K562 treated with DMSO at 1 percent for 12 hours (cell line): ENCODE data around the gene GOLGB1. TPM values are rescaled to one million over a fixed set of nuclear protein-coding genes. Genes with fewer than 3 reads are reported as not detected.

Source experiments
- total RNA-seq: library from RNA; unstranded; fragments of 300-600 nt; gene quantifications from 2 replicates; pipeline ENCODE4 v1.2.3, GENCODE V29; 2022; ENCODE audit not compliant: insufficient read depth

GOLGB1 gene
- 4.5 and 16.9 TPM in 2 replicates for total RNA-seq

GRCh38 chr3:121749276-121750086 lies at the start of gene GOLGB1:
GOLGB1 (minus strand) TSS chr3:121749741; CDS start chr3:121730971, 18,770 bp downstream.

GRCh38 chr3:121660356-121661171 lies 89.0 kb downstream of the GOLGB1 start, which contains the start of gene HCLS1:
HCLS1 (minus strand) TSS chr3:121660903; CDS start chr3:121658347, 2,556 bp downstream.

Other genes with a start within 250 kb of the GOLGB1 start
- 1.3 and 5.7 TPM in 2 replicates for gene POLQ, start 203.8 kb downstream of the GOLGB1 start, total RNA-seq
- not detected in 2 replicates for gene ARGFX, start 181.8 kb downstream of the GOLGB1 start, total RNA-seq
- gene FBXO40, start 156.4 kb downstream of the GOLGB1 start, total RNA-seq, result not detected in 2 replicates
- gene HCLS1, start 88.8 kb downstream of the GOLGB1 start, total RNA-seq, result 49.7 and 53.0 TPM in 2 replicates
- 15.9 and 34.7 TPM in 2 replicates for gene IQCB1, start 85.3 kb upstream of the GOLGB1 start, total RNA-seq
- gene EAF2, start 85.5 kb upstream of the GOLGB1 start, total RNA-seq, result 7.3 and 11.0 TPM in 2 replicates
- gene SLC15A2, start 144.7 kb upstream of the GOLGB1 start, total RNA-seq, result 0.52 and 0.89 TPM in 2 replicates